ENCODE data around the gene RFX3. TPM values are rescaled to one million over a fixed set of nuclear protein-coding genes. Genes with fewer than 3 reads are reported as not detected.

Gene RFX3
- total RNA-seq, 1 donor from 2014 or later, result 11.4 TPM

DNA sequence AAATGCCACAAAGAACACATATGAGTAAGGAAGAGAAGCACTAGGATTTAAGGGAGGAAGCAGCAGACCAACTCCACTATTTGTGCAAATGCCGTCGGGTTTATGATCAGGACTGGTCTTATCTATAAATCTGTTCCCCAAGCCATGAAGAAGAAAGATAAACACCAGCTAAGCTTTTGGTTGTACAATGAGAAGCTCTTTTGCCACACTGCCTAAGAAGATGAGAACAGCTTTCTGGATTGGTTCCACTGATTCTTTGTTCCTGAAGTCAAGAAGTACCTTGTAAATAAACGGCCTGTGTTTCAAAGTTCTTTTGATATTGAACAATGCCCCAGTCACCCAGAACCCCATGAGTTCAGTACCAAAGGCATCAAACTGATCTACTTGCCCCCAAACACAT lies 93.9 kb downstream of the RFX3 start:
- DNase-seq, result no peak

DNA sequence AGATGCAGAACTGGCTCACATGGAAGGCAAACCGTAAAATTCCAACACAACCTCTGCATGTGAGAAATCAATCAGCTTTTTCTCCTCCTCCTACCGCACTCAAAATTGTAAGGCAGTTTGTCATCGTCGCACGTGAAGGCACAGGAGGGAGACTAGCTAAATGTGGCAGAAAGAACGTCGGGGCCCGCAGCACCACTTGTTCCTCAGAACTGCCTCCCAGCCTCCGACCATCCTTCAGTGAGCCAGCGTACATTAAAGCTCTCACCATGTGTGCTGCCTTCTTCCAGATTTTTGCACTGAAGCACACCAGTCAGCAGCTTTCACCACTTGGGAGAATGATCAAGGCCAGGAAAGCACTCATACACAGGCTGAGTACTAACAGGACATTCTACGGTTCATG lies 105.9 kb downstream of the RFX3 start:
- no peak for DNase-seq

DNA sequence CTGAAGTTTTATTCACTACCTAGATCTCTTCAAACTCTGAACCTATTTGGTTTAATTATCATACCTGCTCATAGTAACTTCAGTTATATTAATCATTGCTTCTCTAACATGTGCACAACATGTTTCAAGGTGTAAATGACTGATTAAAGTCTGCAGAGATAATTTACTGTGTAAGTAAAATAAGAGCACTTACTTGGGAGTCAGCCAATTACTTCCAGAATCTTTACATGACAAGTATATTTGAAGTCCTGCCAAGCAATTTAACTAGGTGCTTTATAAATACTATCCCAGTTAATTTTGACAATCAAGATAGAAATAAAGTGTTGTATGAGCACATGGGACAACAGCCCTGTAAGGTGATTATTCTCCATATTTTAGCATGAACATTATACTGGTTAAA lies 109.9 kb downstream of the RFX3 start:
- DNase-seq, result no peak

DNA sequence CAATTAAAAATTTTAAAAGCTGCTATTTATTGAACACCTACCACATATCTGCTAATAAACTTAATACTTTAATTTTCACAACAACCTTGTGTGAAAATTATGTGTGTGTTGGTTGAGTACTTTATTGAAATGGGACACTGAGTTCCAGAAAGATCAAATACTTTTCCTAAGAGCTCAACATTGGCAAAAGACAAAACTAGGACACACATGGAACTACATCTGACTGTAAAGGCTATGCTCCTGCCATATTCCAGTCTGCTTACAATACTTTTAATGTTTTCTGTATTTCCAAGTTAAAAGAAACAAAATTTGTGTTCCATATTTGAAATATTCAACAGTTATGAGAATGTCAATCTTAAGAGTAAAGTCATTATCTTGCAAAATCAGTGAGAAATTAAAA lies 111.8 kb downstream of the RFX3 start:
- no peak for DNase-seq

DNA sequence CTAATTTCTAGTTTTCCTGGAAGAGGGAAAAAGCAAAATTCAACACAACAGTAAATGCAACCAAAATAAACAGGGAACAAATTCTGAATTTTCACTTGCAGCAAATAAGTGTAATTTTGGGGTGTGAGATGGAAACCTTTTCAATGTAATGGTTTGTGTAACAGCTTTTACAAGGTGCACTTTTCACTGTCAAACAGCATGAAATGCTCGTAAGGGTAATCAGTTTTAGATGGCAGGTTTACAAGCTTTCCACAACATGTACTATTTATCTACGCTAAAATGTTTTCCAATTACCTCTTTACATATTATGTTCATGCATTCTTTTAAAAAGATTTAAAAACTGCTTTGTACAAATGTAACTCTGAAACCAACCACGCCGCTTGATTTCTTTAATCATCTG lies 115.3 kb downstream of the RFX3 start:
- DNase-seq, result no peak

DNA sequence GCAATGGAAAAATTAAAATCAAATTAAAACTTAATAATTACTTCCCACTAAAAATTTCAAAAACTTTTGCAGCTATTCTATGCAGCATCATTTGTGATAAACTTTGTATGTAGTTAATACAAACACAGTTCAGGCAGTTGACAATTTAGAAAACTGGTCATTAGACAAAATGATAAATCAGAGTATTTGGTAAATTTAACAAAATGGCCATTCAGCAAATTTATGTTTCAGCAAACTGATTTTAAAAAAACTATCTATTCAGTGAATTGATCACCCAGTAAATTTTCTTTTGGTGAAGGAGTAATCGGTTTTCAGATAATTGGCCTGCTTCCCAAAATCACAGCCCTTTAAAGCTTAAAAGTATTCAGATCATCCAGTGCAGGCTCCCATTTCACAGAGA lies 116.3 kb downstream of the RFX3 start:
- DNase-seq, result no peak

DNA sequence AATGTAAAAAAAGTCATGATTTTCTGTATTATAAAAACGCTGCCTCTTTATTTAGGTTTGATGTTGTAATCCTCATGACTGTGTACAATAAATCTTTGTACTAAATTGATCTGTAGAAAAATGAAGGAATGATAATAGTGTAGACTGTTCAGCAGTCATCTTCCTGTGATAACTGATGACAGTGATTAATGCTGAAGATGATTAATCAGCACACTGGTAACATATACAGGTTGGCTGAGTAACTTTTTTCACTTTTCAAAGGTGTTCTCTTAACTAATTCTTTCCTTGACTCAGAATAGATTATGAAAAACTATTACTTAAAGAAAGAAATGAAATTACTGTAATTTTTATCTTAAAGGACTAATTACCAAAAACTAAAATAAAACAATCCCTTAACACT lies 122.5 kb downstream of the RFX3 start:
- DNase-seq, result no peak

DNA sequence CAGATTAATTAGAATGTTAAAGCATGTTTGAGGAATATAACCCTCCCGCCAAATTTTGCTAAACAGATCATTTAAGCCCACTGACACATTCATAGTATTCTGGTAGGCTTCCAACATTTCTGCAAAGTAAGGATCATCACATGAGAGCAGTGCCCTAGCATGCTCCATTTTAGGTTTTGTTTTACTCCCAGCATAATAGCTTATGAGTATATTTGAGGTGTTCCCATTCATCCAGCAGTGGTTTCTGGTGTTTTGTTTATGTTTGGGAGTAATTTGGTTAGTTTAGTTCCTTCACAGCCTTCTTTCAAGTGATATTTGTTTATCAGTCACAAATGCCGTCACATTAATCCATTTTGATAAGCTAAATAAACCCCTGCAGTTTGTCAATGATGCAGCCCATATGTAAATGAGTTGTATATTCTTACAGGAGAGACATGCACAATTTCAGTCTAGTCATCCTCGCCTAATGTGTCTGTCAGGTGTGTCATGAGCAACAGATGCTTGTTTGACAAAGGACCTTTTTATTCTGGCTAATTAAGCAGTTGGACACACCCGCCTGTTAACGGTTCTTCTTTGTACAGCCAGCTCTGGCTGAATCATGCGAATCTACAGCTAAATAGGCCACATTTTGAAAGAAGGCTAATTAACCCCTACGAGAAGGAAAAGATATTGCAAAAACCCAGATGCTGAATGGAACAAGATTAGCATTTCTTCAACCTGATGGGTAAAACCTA lies 124.4 kb downstream of the RFX3 start:
- no peak for DNase-seq

DNA sequence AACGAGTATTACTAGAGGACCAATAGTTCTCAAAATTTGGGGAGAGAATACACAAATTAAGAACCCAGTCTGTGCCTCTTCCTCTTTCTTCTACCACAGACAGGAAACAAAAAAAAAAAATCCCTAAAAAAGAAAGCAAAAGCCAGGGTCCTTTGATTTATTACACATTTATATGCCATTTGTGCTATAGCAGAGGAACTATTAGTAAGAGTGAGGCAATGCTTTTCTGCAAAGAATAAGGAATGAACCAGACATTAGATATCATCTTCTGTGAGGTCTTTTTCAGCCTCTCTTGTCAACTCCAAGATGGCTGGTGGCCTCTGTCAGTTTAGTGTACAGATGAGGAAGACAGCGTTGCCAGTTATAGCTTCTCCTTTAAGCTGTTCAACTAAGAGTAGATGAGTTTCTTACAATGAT lies 127.6 kb downstream of the RFX3 start:
- no peak for DNase-seq

DNA sequence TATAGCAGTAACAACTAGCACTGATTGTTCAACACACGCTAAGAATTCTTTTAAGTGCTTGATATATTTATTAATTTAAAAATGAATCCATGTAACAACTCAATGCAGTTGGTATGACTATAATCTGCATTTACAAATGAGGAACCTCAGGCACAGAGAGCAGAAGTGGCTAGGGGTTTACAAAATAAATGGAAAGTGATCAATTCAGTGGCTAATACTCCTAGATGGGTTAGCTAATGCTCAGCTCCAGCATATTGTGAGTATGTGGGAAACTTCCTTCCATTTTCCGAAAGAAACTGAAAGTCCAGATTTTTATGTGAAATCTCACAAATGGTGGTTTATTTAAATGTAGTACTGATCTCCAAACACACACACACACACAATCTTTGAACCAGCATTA lies 128.0 kb downstream of the RFX3 start:
- no peak for DNase-seq

DNA sequence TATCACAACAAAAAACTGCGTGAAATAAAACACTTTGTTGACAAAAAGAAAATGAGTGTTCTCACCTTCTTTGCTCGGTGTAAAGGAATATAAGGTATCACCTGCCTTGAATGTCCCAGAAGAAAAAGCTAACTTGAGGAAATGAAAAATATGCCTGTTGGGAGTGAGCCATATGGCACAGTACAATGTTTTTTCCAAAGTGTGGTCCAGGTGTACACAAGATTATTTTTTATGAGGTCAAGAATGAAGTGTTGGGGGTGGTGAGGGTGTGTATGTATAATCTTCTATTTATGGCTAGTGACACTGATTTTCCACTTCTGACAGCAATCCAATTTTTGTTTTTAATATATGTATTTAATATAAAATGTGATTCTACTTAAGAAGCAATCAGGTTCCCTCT lies 134.4 kb downstream of the RFX3 start:
- no peak for DNase-seq

DNA sequence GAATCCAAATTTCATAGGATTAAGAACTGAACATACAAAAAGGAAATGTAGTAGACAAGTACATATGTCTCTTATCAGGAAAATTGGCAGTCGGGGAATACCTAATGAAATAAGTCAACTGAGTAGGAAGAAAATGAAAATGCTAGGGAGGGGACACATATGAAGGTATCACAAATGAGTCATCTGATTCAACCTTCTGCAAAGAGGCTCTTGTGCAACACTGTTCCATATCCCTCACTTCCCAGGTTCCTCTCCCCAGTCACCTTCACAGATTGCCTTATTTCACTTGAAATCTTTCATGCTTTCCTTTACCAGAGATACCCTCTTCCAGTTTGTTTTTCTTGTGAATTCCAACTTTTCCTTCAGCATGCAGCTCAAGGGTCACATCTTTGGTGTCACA lies 139.0 kb downstream of the RFX3 start:
- DNase-seq, result no peak

DNA sequence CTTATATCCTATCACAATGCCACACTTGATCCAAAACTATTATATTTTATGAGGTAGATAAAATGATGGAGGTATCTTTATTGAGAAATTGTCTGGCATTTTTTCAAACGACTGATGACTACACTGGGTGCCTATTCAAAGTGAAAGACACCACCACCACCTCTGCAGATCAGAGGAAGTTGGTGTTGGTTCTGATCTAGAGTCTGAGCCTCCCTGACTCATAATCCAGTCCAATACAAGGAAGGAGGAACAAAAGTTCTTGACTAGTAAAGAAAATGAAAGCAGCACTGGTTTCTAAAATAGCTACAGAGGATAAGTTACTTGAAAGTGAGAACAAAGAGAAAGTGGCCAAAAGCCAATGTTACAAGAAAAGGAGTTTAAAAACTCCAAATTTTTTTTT lies 139.9 kb downstream of the RFX3 start:
- no peak for DNase-seq

DNA sequence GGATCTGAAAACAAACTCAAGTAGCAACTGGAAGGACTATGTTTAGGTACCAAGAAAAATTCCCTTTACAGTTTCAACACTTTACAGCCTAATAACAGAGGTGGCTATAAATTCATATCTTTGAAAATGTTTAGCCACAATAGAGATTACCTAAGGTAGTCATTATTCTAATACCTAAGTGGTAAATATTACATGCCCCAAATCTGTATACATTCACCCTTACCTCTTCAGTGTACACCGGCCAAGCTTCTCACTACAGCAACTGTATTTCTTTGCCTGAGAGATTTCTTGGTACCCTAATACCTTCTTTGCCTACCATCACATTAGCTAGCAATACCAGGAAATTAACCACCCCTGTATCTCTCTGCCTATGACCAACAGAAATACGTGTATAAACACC lies 154.0 kb downstream of the RFX3 start:
- no peak for DNase-seq

DNA sequence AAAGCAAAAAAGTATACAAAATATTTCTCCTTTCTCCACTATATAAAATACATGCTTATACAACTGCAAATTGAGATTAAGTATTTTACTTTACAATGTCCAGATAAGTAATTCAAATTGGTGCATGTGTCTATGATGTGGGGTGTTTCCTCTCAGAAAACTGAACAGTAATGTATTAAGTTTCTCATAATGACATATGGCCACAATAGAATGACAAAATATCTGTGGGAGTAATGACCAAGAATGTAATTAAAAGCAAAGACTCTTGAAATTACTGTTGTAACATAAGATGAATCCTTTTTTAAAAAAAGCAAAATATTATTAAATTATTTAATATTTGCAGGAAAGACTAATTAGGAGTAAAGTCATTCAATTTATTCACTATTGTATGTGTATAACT lies 155.1 kb downstream of the RFX3 start:
- no peak for DNase-seq

DNA sequence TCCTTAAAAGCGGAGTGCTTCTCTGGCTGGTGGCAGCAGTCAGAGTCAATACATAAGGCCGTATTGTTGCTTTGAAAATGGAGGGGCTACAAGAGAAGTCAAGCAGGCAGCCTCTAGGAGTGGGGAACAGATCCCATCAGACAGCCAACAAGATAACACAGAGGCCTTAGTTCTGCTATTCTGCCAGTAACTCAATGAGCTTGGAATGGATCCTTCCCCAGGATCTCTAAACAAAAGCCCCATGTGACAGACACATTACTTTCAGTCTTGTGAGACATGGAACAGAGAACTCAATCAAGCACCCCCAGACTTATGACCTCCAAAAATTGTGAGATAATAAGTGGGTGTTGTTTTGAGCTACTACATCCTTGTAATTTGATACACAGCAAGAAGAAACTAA lies 158.6 kb downstream of the RFX3 start:
- no peak for DNase-seq

DNA sequence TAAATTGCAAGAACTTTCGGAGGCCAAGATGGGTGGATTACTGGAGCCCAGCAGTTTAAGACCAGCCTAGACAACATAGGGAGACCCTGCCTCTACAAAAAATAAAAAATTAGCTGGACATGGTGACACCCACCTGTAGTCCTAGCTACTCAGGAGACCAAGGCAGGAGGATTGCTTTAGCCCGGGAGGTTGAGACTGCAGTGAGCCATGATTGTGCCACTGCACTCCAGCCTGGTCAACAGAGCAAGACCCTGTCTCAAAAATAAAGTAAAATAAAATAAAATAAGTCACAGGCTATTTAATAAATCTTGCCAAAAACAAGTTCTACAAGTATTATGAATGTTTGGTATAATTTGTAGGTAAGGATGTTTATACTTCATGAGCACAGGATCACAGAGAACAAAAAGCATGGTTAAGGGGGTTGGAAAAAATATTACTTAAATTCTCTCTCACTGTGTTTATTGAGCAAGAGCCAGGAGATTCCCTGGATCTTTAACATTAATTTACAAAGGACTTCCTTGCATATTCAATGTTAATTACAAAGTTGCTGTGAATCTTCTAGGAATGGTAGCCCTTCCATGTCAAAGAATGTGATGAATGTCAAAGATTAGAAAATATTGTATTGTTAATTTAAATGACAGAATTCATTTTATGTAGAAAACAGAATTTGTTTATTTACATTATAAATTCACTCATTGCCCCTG lies 164.0 kb downstream of the RFX3 start:
- no peak for DNase-seq

DNA sequence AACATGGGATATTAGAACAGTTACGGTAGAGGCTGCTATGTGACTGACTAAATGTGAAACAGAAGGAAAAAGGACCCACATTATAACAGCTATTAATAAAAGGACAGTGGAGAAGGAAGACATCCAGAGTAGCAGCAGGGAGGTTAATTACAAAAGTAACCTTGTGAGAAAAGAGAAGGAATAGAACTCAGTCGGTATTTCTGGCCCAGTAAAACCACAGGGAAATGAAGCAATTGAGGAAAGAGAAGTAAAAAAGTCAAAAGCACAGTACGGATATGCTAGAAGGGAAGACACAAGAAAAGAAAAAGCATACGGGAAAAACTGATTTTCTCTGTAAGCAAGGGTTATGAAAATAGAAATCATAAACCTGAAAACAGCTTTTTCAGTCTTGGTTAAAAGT lies 164.7 kb downstream of the RFX3 start:
- no peak for DNase-seq

DNA sequence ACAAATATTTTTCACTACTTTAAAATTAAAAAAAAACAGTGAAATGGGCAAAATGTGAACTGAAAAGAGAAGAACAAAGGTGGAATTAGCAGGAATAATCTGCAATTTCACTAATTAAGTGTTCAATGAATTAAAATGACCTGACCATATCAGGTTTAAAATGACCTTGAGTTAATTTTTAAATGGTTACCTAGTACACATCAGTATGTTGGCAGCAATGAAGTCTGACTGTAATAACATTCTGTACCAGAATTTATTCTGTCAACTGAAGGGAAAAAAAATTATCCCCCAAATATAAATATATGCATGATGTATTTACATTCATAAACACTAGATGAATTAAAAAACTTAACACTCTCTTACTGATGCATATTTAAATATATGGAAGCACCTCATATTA lies 165.6 kb downstream of the RFX3 start:
- DNase-seq, result no peak

DNA sequence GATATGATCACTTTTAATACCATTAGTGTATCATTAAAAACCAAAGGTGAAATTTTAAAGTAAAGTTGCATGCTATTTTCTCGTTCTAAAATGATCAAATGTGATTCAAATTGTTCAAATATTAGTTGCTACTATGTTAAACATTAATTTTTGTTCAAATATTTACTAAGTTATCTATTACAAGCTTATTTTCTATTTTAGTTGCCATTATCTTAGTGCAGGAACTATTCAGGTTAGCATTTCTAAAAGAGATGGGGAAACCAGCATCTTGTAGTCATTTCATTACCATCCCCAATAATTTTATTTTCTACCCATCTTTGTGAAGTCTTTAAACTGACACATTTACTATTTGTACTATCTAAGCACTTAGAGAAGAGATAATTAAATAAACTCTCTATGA lies 166.0 kb downstream of the RFX3 start:
- DNase-seq, result no peak

DNA sequence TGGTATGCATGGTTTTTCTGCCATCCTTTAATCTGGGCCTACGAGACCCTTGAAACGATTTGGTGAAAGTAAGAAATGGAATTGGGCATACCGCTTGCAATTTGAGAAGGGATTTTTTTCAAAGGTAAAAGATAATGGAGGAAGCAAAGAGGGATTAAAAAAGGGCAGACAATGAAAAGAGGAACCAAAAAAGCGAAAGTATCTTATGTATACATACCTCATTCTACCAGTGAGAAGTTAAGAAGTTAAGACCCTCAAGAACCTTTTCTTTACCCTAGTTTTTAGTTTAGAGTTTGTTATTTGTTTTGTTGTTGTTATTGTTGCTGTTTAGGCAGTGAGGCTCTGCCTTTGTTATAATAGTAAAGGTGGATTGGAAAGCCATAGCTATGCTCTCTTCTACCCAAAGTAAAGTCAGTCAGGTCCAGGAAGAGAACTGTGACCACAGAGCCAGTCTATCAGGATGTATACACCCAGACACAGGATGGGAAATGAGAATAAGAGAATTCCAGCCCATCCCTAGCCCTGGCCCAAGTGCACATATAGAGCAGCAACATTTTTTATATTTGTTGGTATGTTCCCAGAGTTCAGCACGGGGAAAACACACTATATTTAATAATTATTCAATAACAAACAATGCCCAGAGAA lies 166.6 kb downstream of the RFX3 start:
- no peak for DNase-seq

DNA sequence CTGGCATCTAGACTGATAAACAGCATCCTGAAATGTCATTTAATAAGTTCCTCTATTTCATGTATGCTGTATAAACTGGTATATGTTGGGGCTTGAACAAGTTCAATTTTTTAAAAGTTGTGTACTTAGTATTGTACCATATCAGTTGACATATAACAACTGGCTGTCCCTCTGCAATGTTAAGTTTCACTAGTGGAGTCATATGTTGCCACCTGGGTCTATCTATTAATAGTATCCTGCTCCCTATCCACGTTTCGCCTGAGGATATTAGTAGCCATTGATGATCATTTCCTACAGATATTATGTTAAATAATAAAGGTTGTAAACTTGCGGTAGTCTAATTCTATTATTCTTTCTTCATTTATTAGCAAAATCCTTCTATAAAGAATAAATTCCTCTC lies 177.6 kb downstream of the RFX3 start:
- no peak for DNase-seq

DNA sequence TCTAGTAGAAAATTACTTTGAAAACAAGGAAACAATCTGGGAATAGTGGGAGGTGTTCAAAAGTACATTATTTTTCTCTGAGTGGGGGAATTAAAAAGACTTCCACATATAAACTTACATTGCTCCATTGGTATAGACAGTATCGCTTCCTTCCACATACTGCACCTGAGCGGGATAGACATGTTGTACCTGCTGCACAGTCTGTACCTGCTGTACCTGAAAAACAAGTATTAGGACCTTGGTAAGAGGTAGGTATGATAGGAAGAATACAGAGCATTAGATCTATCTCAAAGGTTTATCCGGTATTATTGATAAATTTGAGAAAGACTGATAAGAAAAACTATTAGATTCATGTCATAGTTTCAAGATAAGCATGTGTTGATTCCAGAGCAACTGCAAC lies 179.3 kb downstream of the RFX3 start:
- no peak for DNase-seq

DNA sequence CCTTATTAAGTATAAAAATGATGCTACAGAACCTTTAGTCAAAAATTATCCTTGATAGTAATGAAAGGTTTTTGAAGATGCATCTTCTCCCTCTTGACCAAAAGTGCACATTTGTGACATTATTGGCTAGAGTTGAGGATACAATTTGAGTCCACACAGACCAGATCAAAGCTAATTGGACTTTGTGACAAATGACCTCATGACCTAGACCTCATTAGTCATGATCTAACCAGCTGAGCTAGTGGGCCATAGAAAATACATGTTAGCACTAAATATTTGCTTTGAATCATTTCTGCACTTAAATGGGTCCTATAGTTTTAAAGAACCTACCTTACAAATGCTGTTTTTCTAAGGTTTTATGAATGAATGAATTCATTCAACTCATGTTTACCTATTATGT lies 182.1 kb downstream of the RFX3 start:
- DNase-seq, result no peak
